Right renal cortex interstitium (tissue), 3 donors: ENCODE results near the gene GPR17. TPM values are rescaled to one million over a fixed set of nuclear protein-coding genes. Genes with fewer than 3 reads are reported as not detected.

Experiments
- DNase-seq, 3 donors: peaks; one replicate each; pipeline ENCODE4 v3.0.0-alpha.2; 2013; ENCODE audit warnings: low read depth in 3 of 3, low spot score in 2 of 3
- polyA plus RNA-seq, 3 donors: library from polyadenylated mRNA; unstranded; fragments of 120-200 nt; gene quantifications; one replicate each; pipeline ENCODE4 v1.2.1, GENCODE V29; 2013; ENCODE audit not compliant: insufficient read length in 3 of 3

GPR17 gene
- polyA plus RNA-seq = under 1 TPM; 0.29 to 0.53 (median 0.51) TPM

GRCh38 chr2:127645395-127646291 is at the start of gene GPR17:
Gene GPR17 (plus strand): TSS chr2:127646153. CDS start chr2:127650736, 4,583 bp downstream.
- no peak for DNase-seq

- no peak for DNase-seq
Measured at GRCh38 chr2:127596311-127597045, 49.5 kb upstream of the GPR17 start.

GRCh38 chr2:127597046-127597983 is 48.6 kb upstream of the GPR17 start:
- DNase-seq = no peak

GRCh38 chr2:127597984-127598380 is 48.0 kb upstream of the GPR17 start:
- DNase-seq = no peak

- DNase-seq = no peak
Measured at GRCh38 chr2:127598711-127599110, 47.2 kb upstream of the GPR17 start.

GRCh38 chr2:127599211-127599610 is 46.7 kb upstream of the GPR17 start:
- DNase-seq = no peak

GRCh38 chr2:127604986-127605385 is 41.0 kb upstream of the GPR17 start:
- DNase-seq = no peak

GRCh38 chr2:127605691-127606263 is 40.2 kb upstream of the GPR17 start:
- DNase-seq = no peak

GRCh38 chr2:127606625-127607398 is 39.1 kb upstream of the GPR17 start:
- no peak for DNase-seq

GRCh38 chr2:127607399-127607908 is 38.5 kb upstream of the GPR17 start:
- no peak for DNase-seq

- no peak for DNase-seq
Measured at GRCh38 chr2:127608061-127609030, 37.6 kb upstream of the GPR17 start.

- no peak for DNase-seq
Measured at GRCh38 chr2:127609031-127609751, 36.8 kb upstream of the GPR17 start.

GRCh38 chr2:127609818-127610217 is 36.1 kb upstream of the GPR17 start:
- DNase-seq = no peak

GRCh38 chr2:127610561-127610960 is 35.4 kb upstream of the GPR17 start:
- no peak for DNase-seq

- DNase-seq = no peak
Measured at GRCh38 chr2:127611076-127611925, 34.7 kb upstream of the GPR17 start.

GRCh38 chr2:127612111-127612822 is 33.7 kb upstream of the GPR17 start:
- DNase-seq = no peak
